GM12875 (cell line): Measurements from ENCODE around the gene ST6GAL1.
A peak's percentile ranks its signal among the peaks of the same experiment; 100 is the strongest.

Experiments used
- H3K4me3 ChIP-seq: one replicate; pipeline ENCODE4 v1.5.1; 2011; ENCODE audit warnings: low read depth, low read length, control low read depth
- CTCF ChIP-seq: IDR thresholded peaks from 2 replicates; pipeline ENCODE4 v1.5.1; 2011; ENCODE audit warnings: low read depth, mild to moderate bottlenecking, control low read depth, inconsistent platforms, low read length, moderate library complexity, borderline replicate concordance; ENCODE audit not compliant: insufficient read depth

The ST6GAL1 gene

GRCh38 chr3:186994000-186994955 lies 64.0 kb downstream of the ST6GAL1 start:
- H3K4me3 ChIP-seq, result no peak overlapping the region
- TF ChIP-seq CTCF, result no peak

- H3K4me3 ChIP-seq, result peak overlapping the region; percentile 55
- no peak for TF ChIP-seq CTCF
Measured at GRCh38 chr3:186996356-186996755, 66.0 kb downstream of the ST6GAL1 start.

- H3K4me3 ChIP-seq, result peak overlapping the region; percentile 55
- TF ChIP-seq CTCF, result no peak
Measured at GRCh38 chr3:186997061-186997460, 66.7 kb downstream of the ST6GAL1 start.

GRCh38 chr3:186997473-186997939 lies 67.2 kb downstream of the ST6GAL1 start:
- no peak for TF ChIP-seq CTCF

GRCh38 chr3:186998937-186999368 lies 68.6 kb downstream of the ST6GAL1 start:
- H3K4me3 ChIP-seq, result peak overlapping the region; percentile 55
- TF ChIP-seq CTCF, result no peak

More at GRCh38 chr3:186997473-186997939, 67.2 kb downstream of the ST6GAL1 start:
- H3K4me3 ChIP-seq, result peak overlapping the region; percentile 55

GRCh38 chr3:187000711-187001151 lies 70.4 kb downstream of the ST6GAL1 start:
- no peak for TF ChIP-seq CTCF
- H3K4me3 ChIP-seq, result peak overlapping the region; percentile 46
